Omental fat pad (tissue), 4 donors: Measurements from ENCODE around the gene AIP. TPM values are rescaled to one million over a fixed set of nuclear protein-coding genes. Genes with fewer than 3 reads are reported as not detected.

Source experiments
- ATAC-seq: fragments of 150-250 bp; one replicate; pipeline ENCODE4 v1.9.1; 2016; ENCODE audit warnings: mild to moderate bottlenecking, moderate library complexity; ENCODE audit not compliant: low FRiP score
- DNase-seq: peaks from one replicate; pipeline ENCODE4 v3.0.0-alpha.2; 2019; ENCODE audit warnings: low spot score
- total RNA-seq, 4 donors: library from RNA; depleted of rRNA; stranded (reverse); fragments of >200 nt; gene quantifications; one replicate each; pipeline ENCODE4 v1.1.0, GENCODE V29; 2016
- TF ChIP-seq, protein P1 (sequence below), 3 donors: fragments of 450-650 bp; IDR thresholded peaks; one replicate each; pipeline ENCODE4 v1.5.1; 2016 to 2017; ENCODE audit warnings: antibody characterized with exemption in 3 of 3, mild to moderate bottlenecking in 3 of 3, moderate library complexity in 2 of 3

The AIP gene
- total RNA-seq, 4 donors from 2014 or later: 51.2 to 67.5 (median 62.1) TPM

GRCh38 chr11:67440229-67441097, 42.4 kb upstream of the AIP start:
- ATAC-seq: no peak
- no peak for DNase-seq
- TF ChIP-seq, protein P1, sequence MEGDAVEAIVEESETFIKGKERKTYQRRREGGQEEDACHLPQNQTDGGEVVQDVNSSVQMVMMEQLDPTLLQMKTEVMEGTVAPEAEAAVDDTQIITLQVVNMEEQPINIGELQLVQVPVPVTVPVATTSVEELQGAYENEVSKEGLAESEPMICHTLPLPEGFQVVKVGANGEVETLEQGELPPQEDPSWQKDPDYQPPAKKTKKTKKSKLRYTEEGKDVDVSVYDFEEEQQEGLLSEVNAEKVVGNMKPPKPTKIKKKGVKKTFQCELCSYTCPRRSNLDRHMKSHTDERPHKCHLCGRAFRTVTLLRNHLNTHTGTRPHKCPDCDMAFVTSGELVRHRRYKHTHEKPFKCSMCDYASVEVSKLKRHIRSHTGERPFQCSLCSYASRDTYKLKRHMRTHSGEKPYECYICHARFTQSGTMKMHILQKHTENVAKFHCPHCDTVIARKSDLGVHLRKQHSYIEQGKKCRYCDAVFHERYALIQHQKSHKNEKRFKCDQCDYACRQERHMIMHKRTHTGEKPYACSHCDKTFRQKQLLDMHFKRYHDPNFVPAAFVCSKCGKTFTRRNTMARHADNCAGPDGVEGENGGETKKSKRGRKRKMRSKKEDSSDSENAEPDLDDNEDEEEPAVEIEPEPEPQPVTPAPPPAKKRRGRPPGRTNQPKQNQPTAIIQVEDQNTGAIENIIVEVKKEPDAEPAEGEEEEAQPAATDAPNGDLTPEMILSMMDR (IDR thresholded peaks at IDR 0.05): no peak

DNA sequence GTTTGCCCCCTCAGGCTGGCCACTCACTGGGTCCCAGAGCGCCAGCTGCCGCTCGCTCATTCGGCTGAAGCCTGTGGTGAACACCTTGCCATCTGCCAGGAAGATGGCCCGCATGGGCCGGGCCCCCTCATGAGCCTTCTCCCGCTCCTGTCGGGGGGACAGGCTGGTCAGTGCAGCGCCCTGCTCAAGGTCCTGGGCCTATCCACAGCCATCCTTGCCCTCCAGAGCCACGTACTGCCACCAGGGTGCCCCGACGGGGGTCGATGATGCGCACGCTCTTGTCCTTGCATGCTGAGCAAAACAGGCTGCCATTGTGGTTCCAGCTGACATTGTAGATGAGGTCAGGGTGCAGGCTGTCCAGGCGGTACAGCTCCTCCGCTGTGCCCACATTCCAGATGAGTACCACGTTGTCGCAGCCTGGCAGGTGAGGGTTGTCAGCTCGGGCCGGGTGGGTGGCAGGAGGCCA, 41.7 kb upstream of the AIP start:
- no peak for DNase-seq
- ATAC-seq: no peak
- TF ChIP-seq, protein P1 (IDR thresholded peaks at IDR 0.05): no peak

DNA sequence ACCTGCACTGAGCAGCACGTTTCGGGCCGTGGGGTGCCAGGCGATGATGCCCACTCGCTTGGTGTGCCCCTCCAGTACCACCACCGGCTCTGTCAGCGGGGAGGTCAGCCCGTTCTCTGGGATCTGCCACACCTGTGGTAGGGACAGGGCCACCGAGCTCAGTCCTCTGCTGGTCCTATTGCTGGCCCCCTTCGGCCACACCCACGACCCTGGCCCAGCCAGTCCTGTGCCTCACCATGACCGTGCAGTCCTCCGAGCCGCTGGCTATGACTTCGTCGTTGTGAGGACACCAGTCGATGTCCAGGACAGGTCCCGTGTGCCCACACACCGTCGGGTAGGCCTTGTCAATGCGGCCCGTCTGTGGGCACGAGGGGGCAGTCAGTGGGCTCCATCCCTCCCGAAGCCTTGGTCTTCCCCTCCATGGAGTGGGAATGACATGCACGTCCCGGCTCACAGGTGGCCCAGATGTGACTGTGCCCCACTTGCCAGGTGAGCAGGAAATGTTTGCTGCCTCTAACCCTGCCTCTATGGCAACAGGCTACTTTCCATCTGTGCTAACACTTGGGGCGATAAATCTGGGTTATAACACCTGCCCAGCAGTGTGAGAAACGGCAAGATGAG, 41.0 kb upstream of the AIP start:
- TF ChIP-seq, protein P1 (IDR thresholded peaks at IDR 0.05): no peak
- DNase-seq: no peak
- ATAC-seq: no peak

DNA sequence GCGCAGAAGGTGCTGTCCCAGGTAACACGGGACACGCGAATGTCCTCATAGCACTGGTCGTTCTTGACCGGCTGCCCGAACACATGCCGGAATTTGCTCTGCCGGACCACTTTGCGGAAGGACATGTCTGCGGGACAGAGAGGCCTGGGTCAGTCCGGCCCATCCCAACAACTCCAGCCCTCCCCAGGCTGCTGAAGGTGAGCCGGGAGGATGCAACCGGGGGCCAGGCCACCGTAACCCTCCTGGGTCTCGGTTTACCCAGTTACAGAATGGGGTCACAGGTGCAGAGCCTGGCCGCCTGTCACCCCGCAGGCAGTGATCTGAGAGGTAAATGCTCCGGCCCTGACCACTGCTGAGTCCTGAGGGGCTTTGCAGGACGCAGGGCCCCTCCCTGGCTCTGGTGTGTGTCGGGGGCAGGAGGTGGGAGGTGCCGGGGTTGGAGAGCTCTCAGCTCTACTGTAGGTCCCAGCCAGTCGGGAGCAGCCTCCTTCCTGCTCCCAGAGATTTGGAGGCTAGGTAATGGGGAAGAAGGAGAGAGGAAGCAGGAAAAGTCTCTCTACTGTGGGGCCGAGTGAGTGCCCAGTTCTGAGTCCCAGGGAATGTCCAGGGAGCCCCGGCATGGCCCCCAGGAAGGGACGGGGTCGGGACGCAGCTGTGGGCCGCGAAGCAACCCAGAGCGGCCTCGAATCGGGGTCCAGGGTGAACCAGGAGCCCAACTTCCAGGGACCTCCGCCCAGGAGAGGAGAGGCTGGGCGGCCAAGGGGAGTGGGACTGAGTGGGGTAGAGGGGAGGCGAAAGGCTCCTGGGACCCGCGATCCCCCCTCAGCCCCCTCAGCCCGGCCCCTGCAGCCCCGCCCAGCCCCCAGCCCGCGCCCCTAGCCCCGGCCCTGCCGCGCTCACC, 40.1 kb upstream of the AIP start:
- DNase-seq (no peak), ATAC-seq (peak; percentile 20)
- TF ChIP-seq, protein P1 (IDR thresholded peaks at IDR 0.05): no peak

DNA sequence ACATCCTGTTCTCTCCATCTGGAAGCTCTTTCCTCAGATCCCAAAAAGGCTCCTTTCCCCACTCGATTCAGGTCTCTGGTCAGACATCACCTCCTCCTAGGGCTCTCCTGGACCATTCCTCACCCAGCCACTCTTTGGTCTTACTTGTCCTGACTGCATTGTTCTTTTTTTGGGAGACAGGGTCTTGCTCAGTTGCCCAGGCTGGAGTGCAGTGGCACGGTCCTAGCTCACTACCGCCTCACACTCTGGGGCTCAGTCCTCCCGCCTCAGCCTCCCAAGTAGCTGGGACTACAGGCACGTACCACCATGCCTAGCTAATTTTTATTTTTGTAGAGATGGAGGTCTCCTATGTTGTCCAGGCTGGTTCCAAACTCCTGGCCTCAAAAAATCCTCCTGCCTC, 37.3 kb upstream of the AIP start:
- TF ChIP-seq, protein P1 (IDR thresholded peaks at IDR 0.05): no peak
- ATAC-seq (no peak), DNase-seq (no peak)

GRCh38 chr11:67448220-67448609, 34.6 kb upstream of the AIP start:
- no peak for ATAC-seq
- TF ChIP-seq, protein P1 (IDR thresholded peaks at IDR 0.05): no peak
- no peak for DNase-seq
